ENCODE measurements around the gene UNC119B. TPM values are rescaled to one million over a fixed set of nuclear protein-coding genes. Genes with fewer than 3 reads are reported as not detected.
"Not testable (repeated sequence)": the region's sequence is repeated elsewhere in the genome, so short reads cannot be mapped to it uniquely, and the experiment has no call there.

Gene UNC119B
- total and polyA plus RNA-seq, 2 donors = 9.3 to 12.0 TPM

- H3K36me3 ChIP-seq (ENCODE audit: control insufficient read depth in 2 of 2, insufficient read depth in 2 of 2, low read length in 1 of 2) = peaks cover 24 to 32% of the 10 kb centered on the region in 2 donors
- DNase-seq (ENCODE audit: low read depth in 6 of 9, low spot score in 9 of 9) = no peak
- no peaks in the 10 kb centered on the region for H3K27me3 ChIP-seq (ENCODE audit: control insufficient read depth in 2 of 2, insufficient read depth in 1 of 2, low read length in 1 of 2)
- WGBS = 98% methylated on average over 9 of the region's 9 CpGs
- peaks cover 6 to 18% of the 10 kb centered on the region in 2 donors for H3K4me1 ChIP-seq (ENCODE audit: control insufficient read depth in 2 of 2, insufficient read depth in 2 of 2, low read length in 2 of 2)
- no peaks in the 10 kb centered on the region for H3K9me3 ChIP-seq (ENCODE audit: control insufficient read depth in 2 of 2, insufficient read depth in 1 of 2, low read length in 1 of 2)
- no peak overlapping the region for H3K4me3 ChIP-seq (ENCODE audit: low read length in 2 of 2)
- H3K27ac ChIP-seq (ENCODE audit: low read depth in 1 of 2, low read length in 1 of 2) = no peak overlapping the region
Measured at GRCh38 chr12:120726961-120727360, 16.7 kb downstream of the UNC119B start.

GRCh38 chr12:120732198-120732597 lies 21.9 kb downstream of the UNC119B start:
- WGBS = 97% methylated on average over 35 of the region's 35 CpGs
- peaks cover 12 to 20% of the 10 kb centered on the region in 2 donors for H3K36me3 ChIP-seq (ENCODE audit: control insufficient read depth in 2 of 2, insufficient read depth in 2 of 2, low read length in 1 of 2)
- not testable (repeated sequence) for DNase-seq (ENCODE audit: low read depth in 6 of 9, low spot score in 9 of 9); H3K9me3 ChIP-seq (ENCODE audit: control insufficient read depth in 2 of 2, insufficient read depth in 1 of 2, low read length in 1 of 2); H3K4me3 ChIP-seq (ENCODE audit: low read length in 2 of 2); H3K27ac ChIP-seq (ENCODE audit: low read depth in 1 of 2, low read length in 1 of 2); H3K4me1 ChIP-seq (ENCODE audit: control insufficient read depth in 2 of 2, insufficient read depth in 2 of 2, low read length in 2 of 2); H3K27me3 ChIP-seq (ENCODE audit: control insufficient read depth in 2 of 2, insufficient read depth in 1 of 2, low read length in 1 of 2)

- H3K27ac ChIP-seq (ENCODE audit: low read depth in 1 of 2, low read length in 1 of 2) = no peak overlapping the region
- peaks cover 12 to 25% of the 10 kb centered on the region in 2 donors for H3K36me3 ChIP-seq (ENCODE audit: control insufficient read depth in 2 of 2, insufficient read depth in 2 of 2, low read length in 1 of 2)
- H3K9me3 ChIP-seq (ENCODE audit: control insufficient read depth in 2 of 2, insufficient read depth in 1 of 2, low read length in 1 of 2) = no peaks in the 10 kb centered on the region
- no peak overlapping the region for H3K4me3 ChIP-seq (ENCODE audit: low read length in 2 of 2)
- H3K4me1 ChIP-seq (ENCODE audit: control insufficient read depth in 2 of 2, insufficient read depth in 2 of 2, low read length in 2 of 2) = no peaks in the 10 kb centered on the region
- no peaks in the 10 kb centered on the region for H3K27me3 ChIP-seq (ENCODE audit: control insufficient read depth in 2 of 2, insufficient read depth in 1 of 2, low read length in 1 of 2)
- 95% methylated on average over 3 of the region's 3 CpGs for WGBS
- no peak for DNase-seq (ENCODE audit: low read depth in 6 of 9, low spot score in 9 of 9)
Measured at GRCh38 chr12:120733574-120733973, 23.3 kb downstream of the UNC119B start.

DNA sequence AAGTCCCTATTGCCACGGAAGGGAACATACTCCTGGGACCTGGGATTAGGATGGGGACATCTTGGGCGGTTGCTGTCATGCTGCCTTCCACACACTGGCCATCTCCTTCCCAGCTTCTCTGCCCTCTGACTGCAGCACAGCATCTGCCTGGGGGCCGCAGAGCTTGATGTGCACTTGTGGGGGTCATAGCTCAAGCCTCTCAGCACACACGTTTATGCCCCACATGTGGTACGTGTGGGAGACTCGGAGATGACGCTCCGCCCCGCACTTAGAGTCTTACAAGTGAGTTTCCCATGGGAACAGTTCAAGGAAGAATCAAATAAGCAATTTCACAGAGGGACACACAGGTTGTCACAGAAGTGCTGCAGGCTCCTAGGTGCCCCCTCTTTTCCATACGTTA lies 24.0 kb downstream of the UNC119B start:
- 97% methylated on average over 10 of the region's 10 CpGs for WGBS
- Histone ChIP-seq H3K9me3 (ENCODE audit: control insufficient read depth in 2 of 2, insufficient read depth in 1 of 2, low read length in 1 of 2) (no peaks in the 10 kb centered on the region), H3K36me3 (ENCODE audit: control insufficient read depth in 2 of 2, insufficient read depth in 2 of 2, low read length in 1 of 2) (peaks cover 8 to 32% of the 10 kb centered on the region in 2 donors), H3K27me3 (ENCODE audit: control insufficient read depth in 2 of 2, insufficient read depth in 1 of 2, low read length in 1 of 2) (no peaks in the 10 kb centered on the region), H3K4me3 (ENCODE audit: low read length in 2 of 2) (no peak overlapping the region), H3K4me1 (ENCODE audit: control insufficient read depth in 2 of 2, insufficient read depth in 2 of 2, low read length in 2 of 2) (no peaks in the 10 kb centered on the region), H3K27ac (ENCODE audit: low read depth in 1 of 2, low read length in 1 of 2) (no peak overlapping the region)
- no peak for DNase-seq (ENCODE audit: low read depth in 6 of 9, low spot score in 9 of 9)

DNA sequence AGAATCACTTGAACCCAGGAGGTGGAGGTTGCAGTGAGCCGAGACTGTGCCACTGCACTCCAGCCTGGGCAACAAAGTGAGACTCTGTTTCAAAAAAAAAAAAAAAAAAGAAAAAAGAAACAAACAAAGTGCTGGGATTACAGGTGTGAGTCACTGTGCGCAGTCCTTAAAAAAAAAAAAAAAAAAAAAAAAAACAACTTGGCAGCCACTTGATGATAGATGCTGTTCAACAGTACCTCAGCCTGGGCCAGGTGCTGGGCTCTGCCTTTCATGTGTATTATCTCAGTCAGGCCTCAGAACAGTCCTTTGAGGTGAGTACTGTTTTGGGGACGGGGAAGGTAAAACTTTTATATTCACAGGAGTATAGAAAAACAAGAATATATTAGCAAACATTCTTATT lies 24.9 kb downstream of the UNC119B start:
- Histone ChIP-seq H3K4me1 (ENCODE audit: control insufficient read depth in 2 of 2, insufficient read depth in 2 of 2, low read length in 2 of 2) (no peaks in the 10 kb centered on the region), H3K27ac (ENCODE audit: low read depth in 1 of 2, low read length in 1 of 2) (no peak overlapping the region), H3K27me3 (ENCODE audit: control insufficient read depth in 2 of 2, insufficient read depth in 1 of 2, low read length in 1 of 2) (no peaks in the 10 kb centered on the region), H3K9me3 (ENCODE audit: control insufficient read depth in 2 of 2, insufficient read depth in 1 of 2, low read length in 1 of 2) (no peaks in the 10 kb centered on the region), H3K4me3 (ENCODE audit: low read length in 2 of 2) (no peak overlapping the region), H3K36me3 (ENCODE audit: control insufficient read depth in 2 of 2, insufficient read depth in 2 of 2, low read length in 1 of 2) (peaks cover 7 to 31% of the 10 kb centered on the region in 2 donors)
- WGBS = 77% methylated on average over 3 of the region's 3 CpGs
- DNase-seq (ENCODE audit: low read depth in 6 of 9, low spot score in 9 of 9) = peak in 1 of 9 donors; percentile 17

- 98% methylated on average over 38 of the region's 38 CpGs for WGBS
- Histone ChIP-seq H3K27me3 (ENCODE audit: control insufficient read depth in 2 of 2, insufficient read depth in 1 of 2, low read length in 1 of 2) (no peaks in the 10 kb centered on the region), H3K4me1 (ENCODE audit: control insufficient read depth in 2 of 2, insufficient read depth in 2 of 2, low read length in 2 of 2) (no peaks in the 10 kb centered on the region), H3K9me3 (ENCODE audit: control insufficient read depth in 2 of 2, insufficient read depth in 1 of 2, low read length in 1 of 2) (no peaks in the 10 kb centered on the region), H3K27ac (ENCODE audit: low read depth in 1 of 2, low read length in 1 of 2) (no peak overlapping the region), H3K36me3 (ENCODE audit: control insufficient read depth in 2 of 2, insufficient read depth in 2 of 2, low read length in 1 of 2) (peaks cover 2 to 27% of the 10 kb centered on the region in 2 donors), H3K4me3 (ENCODE audit: low read length in 2 of 2) (no peak overlapping the region)
- no peak for DNase-seq (ENCODE audit: low read depth in 6 of 9, low spot score in 9 of 9)
Measured at GRCh38 chr12:120736404-120737331, 26.4 kb downstream of the UNC119B start.

DNA sequence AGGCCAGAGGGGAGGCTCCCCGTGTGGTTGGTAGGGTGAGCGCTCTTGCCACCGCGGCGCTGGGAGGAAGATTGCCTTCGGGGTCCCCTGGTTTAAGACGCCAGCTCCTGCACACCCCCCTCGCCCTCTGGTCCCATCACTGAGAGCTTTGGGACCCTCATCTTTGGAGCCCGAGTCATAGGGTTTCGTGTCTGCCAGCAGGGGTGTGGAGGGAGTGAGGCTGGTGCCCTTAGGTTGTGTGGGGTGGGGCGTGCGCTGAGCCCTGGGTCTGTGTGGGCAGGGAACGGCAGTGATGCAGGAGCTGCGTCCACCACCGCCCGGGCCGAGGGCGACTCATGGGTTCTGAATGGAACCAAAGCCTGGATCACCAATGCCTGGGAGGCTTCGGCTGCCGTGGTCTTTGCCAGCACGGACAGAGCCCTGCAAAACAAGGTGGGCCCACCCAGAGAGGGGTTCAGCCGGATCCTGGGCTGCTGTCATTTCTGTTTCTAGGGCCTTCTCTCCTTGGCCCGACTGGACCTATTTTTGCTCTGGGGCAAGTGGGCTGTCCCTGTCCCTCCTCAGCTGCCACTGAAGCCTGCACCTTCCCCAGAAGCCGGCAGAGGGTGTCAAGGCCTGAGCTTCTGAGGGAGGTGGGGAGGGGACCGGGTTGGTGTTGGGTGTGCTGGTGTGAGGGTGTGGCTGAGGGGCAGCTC lies 27.4 kb downstream of the UNC119B start:
- Histone ChIP-seq H3K27ac (ENCODE audit: low read depth in 1 of 2, low read length in 1 of 2) (no peak overlapping the region), H3K9me3 (ENCODE audit: control insufficient read depth in 2 of 2, insufficient read depth in 1 of 2, low read length in 1 of 2) (no peaks in the 10 kb centered on the region), H3K27me3 (ENCODE audit: control insufficient read depth in 2 of 2, insufficient read depth in 1 of 2, low read length in 1 of 2) (no peaks in the 10 kb centered on the region), H3K4me3 (ENCODE audit: low read length in 2 of 2) (no peak overlapping the region), H3K36me3 (ENCODE audit: control insufficient read depth in 2 of 2, insufficient read depth in 2 of 2, low read length in 1 of 2) (peaks cover 2 to 27% of the 10 kb centered on the region in 2 donors), H3K4me1 (ENCODE audit: control insufficient read depth in 2 of 2, insufficient read depth in 2 of 2, low read length in 2 of 2) (no peaks in the 10 kb centered on the region)
- no peak for DNase-seq (ENCODE audit: low read depth in 6 of 9, low spot score in 9 of 9)
- 97% methylated on average over 25 of the region's 25 CpGs for WGBS

DNA sequence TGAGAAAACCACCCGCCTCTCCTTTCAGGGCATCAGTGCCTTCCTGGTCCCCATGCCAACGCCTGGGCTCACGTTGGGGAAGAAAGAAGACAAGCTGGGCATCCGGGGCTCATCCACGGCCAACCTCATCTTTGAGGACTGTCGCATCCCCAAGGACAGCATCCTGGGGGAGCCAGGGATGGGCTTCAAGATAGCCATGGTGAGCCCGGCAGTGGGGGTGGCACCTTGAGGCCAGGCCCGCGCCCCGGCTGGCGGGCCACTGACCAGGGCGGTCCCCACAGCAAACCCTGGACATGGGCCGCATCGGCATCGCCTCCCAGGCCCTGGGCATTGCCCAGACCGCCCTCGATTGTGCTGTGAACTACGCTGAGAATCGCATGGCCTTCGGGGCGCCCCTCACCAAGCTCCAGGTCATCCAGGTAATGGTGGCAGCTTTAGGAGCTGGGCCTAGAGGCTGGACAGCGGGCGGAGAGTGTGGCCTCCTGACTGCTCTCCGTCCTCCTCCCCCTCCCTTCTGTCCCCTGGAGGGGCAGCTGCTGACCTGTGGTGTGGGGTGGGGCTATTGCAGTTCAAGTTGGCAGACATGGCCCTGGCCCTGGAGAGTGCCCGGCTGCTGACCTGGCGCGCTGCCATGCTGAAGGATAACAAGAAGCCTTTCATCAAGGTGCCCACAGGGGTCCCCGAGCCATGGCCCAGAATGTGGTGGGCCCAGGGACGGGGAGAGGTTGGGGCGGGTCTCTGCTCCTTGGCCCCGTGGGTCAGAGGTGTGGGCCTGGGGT lies 28.2 kb downstream of the UNC119B start:
- Histone ChIP-seq H3K27me3 (ENCODE audit: control insufficient read depth in 2 of 2, insufficient read depth in 1 of 2, low read length in 1 of 2) (no peaks in the 10 kb centered on the region), H3K9me3 (ENCODE audit: control insufficient read depth in 2 of 2, insufficient read depth in 1 of 2, low read length in 1 of 2) (no peaks in the 10 kb centered on the region), H3K4me3 (ENCODE audit: low read length in 2 of 2) (no peak overlapping the region), H3K36me3 (ENCODE audit: control insufficient read depth in 2 of 2, insufficient read depth in 2 of 2, low read length in 1 of 2) (peaks cover 2 to 27% of the 10 kb centered on the region in 2 donors), H3K4me1 (ENCODE audit: control insufficient read depth in 2 of 2, insufficient read depth in 2 of 2, low read length in 2 of 2) (no peaks in the 10 kb centered on the region), H3K27ac (ENCODE audit: low read depth in 1 of 2, low read length in 1 of 2) (no peak overlapping the region)
- WGBS = 96% methylated on average over 31 of the region's 31 CpGs
- no peak for DNase-seq (ENCODE audit: low read depth in 6 of 9, low spot score in 9 of 9)

Measured in thymus (tissue), 11 donors.